Mesothelial cell of epicardium (in vitro differentiated cells): Measurements from ENCODE around the gene SEMA5A. TPM values are rescaled to one million over a fixed set of nuclear protein-coding genes. Genes with fewer than 3 reads are reported as not detected.

Experiments used
- DNase-seq, 2 experiments: peaks; one replicate each; pipeline ENCODE4 v3.0.0; 2021; ENCODE audit warnings: low spot score in 2 of 2; ENCODE audit not compliant: unreplicated experiment in 2 of 2
- H3K27ac Mint-ChIP-seq: 2 replicates; pipeline ENCODE4 v1.8.0; 2021; ENCODE audit warnings: mixed read lengths
- H3K27me3 Mint-ChIP-seq: 2 replicates; pipeline ENCODE4 v1.8.0; 2021; ENCODE audit warnings: low read depth, mixed read lengths
- H3K36me3 Mint-ChIP-seq: 2 replicates; pipeline ENCODE4 v1.8.0; 2021; ENCODE audit warnings: mixed read lengths
- H3K4me1 Mint-ChIP-seq: 2 replicates; pipeline ENCODE4 v1.8.0; 2021; ENCODE audit warnings: mixed read lengths
- H3K4me3 Mint-ChIP-seq: 2 replicates; pipeline ENCODE4 v1.8.0; 2021; ENCODE audit warnings: mild to moderate bottlenecking, moderate library complexity, mixed read lengths
- H3K9me3 Mint-ChIP-seq: 2 replicates; pipeline ENCODE4 v1.8.0; 2021; ENCODE audit warnings: mixed read lengths
- total RNA-seq: library from RNA; stranded (reverse); gene quantifications from 3 replicates; pipeline ENCODE4 v1.2.1, GENCODE V29; 2021
- TF ChIP-seq, protein P1 (sequence below): fragments of 200-600 bp; sonication (generic); IDR thresholded peaks from one replicate; pipeline ENCODE4 v1.5.0; 2021; ENCODE audit warnings: antibody characterized with exemption; ENCODE audit not compliant: unreplicated experiment

Gene SEMA5A
- total RNA-seq, 1 donor from 2014 or later: 26.7 TPM

DNA sequence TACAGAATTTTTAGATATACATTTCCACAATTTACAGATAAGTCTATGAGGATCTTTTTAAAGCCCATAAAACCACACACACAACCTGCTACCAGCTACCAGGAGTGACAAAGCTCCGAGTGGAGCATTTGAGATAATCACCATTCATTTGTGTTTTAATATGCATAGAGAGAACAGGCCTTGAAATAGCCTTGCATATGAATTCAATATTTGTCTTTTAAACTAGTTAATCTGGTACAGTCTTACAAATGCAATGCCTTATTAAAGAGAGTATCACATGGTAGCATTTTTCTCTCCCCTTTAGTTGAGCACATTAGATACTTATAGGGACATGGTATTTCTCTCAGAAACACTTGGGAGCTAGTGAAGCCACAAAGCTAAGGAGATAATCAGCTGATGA lies 49.1 kb downstream of the SEMA5A start:
- Mint-ChIP-seq H3K27ac (no peak overlapping the region), H3K9me3 (peaks cover 8% of the 10 kb centered on the region), H3K4me1 (peaks cover 2% of the 10 kb centered on the region), H3K4me3 (no peak overlapping the region), H3K27me3 (no peaks in the 10 kb centered on the region), H3K36me3 (peaks cover 4% of the 10 kb centered on the region)
- TF ChIP-seq, protein P1, sequence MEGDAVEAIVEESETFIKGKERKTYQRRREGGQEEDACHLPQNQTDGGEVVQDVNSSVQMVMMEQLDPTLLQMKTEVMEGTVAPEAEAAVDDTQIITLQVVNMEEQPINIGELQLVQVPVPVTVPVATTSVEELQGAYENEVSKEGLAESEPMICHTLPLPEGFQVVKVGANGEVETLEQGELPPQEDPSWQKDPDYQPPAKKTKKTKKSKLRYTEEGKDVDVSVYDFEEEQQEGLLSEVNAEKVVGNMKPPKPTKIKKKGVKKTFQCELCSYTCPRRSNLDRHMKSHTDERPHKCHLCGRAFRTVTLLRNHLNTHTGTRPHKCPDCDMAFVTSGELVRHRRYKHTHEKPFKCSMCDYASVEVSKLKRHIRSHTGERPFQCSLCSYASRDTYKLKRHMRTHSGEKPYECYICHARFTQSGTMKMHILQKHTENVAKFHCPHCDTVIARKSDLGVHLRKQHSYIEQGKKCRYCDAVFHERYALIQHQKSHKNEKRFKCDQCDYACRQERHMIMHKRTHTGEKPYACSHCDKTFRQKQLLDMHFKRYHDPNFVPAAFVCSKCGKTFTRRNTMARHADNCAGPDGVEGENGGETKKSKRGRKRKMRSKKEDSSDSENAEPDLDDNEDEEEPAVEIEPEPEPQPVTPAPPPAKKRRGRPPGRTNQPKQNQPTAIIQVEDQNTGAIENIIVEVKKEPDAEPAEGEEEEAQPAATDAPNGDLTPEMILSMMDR: no peak
- DNase-seq: no peak

DNA sequence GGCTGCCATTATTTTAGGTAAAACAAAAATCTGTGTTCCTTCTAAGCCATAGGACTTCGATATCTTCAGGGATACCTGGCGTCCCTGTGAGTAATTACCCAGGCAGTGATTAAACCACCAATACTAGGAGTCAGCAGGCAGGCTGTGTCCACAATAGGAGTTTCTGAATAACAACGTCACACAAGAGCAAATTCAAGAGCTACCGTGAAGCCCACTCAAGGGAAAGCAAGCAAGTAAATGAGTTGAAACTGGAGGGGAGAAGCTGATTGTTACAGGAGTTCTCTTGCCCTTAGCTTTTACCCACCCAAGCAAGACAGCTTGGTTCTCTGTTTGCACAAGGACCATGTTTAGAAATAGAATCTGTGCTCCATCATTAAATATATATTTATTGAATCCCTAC lies 50.8 kb downstream of the SEMA5A start:
- DNase-seq: no peak
- Mint-ChIP-seq H3K27ac (no peak overlapping the region), H3K9me3 (peaks cover 9% of the 10 kb centered on the region), H3K27me3 (no peaks in the 10 kb centered on the region), H3K36me3 (peaks cover 4% of the 10 kb centered on the region), H3K4me3 (no peak overlapping the region), H3K4me1 (peaks cover 2% of the 10 kb centered on the region)
- TF ChIP-seq, protein P1: no peak

DNA sequence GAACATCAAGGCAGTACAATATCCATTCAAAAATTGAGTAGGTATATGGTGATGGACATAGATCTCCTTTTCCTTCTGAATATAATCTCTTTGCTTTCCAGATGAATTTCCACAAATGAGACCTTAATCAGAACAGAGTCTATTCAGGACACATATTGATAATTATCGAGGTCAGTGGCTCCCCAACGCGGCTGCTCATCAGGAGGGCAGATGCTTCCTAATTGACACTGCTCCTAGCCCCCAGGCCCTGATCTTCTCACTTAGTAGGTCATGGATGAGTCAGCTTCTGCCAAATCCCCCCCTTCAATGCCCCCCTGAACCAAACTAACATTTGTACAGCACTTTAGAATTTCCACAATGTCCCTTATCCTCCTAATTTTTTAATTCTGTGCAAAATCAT lies 51.6 kb downstream of the SEMA5A start:
- Mint-ChIP-seq H3K4me3 (no peak overlapping the region), H3K36me3 (peaks cover 4% of the 10 kb centered on the region), H3K4me1 (peaks cover 6% of the 10 kb centered on the region), H3K9me3 (peaks cover 9% of the 10 kb centered on the region), H3K27me3 (no peaks in the 10 kb centered on the region), H3K27ac (no peak overlapping the region)
- DNase-seq: no peak
- TF ChIP-seq, protein P1: no peak

DNA sequence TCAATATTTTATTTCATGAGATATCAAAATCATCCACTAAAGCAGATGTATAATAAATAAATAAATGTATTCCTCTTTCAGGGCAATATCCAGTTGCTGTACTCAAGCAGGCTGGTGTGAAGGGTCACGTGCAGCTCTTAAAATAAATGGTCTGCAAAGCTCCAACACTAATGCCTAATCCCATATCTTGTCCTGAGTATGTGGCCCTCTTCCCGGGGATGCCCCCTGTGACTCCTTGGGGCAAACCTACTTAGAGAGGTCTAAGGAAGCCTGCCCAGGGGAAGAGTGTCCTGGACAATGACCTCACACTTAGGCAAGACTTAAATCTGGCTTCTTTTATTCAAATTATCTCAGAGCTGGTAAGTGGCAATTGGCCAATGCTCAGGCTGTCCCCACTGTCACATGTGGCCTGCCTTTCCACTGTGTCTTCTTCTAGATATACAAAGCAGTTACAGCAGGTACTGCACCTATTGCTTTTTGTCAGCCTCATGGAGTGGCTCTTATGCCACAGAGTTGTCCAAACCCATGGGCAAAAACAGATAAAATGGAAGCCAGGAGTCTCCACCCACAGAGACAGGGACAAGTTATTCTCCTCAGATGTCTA lies 55.3 kb downstream of the SEMA5A start:
- Mint-ChIP-seq H3K27ac (no peak overlapping the region), H3K36me3 (peaks cover 4% of the 10 kb centered on the region), H3K4me3 (no peak overlapping the region), H3K4me1 (peaks cover 6% of the 10 kb centered on the region), H3K27me3 (no peaks in the 10 kb centered on the region), H3K9me3 (peaks cover 14% of the 10 kb centered on the region)
- no peak for DNase-seq
- TF ChIP-seq, protein P1: no peak

DNA sequence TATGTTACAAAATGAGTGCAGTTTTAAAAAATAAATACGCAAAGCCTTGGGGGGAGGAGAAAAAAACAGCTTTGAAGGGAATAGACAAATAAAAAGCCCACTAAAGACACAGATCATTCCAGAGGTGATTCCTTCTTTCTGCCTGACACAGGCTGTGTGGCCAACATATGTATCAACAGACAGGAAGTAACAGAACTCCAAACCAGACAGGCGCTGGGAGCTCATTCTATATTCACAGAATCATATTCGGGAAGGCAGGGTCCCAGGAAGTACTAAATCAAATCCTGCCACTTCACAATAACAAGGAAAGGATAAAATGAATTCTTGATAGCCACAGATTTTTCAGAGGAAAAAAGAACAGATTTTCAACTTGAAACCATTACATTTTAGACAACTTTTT lies 62.1 kb downstream of the SEMA5A start:
- peaks cover 4% of the 10 kb centered on the region for H3K36me3 Mint-ChIP-seq
- TF ChIP-seq, protein P1: no peak
- peaks cover 16% of the 10 kb centered on the region for H3K4me1 Mint-ChIP-seq
- H3K4me3 Mint-ChIP-seq: no peak overlapping the region
- DNase-seq: no peak
- peaks cover 14% of the 10 kb centered on the region for H3K9me3 Mint-ChIP-seq
- H3K27ac Mint-ChIP-seq: peak overlapping the region; percentile 85
- H3K27me3 Mint-ChIP-seq: no peaks in the 10 kb centered on the region

DNA sequence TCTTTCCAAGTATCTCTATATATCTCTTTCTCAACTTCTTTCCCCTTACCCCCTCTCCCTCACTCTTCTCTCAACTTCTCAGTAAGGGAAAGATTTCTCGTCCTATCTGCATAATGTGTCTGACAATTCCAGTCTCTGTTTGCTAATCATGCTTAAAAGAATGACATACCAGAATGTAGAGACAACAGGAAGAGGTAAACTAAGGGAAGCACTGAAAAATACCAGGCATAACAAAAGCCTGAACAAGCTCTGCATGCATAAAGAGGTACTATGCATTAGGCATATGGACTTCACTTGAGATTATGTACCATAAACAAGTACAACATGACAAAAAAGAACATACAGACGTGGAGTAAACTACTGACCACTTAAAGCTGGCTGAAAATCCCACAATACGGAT lies 62.6 kb downstream of the SEMA5A start:
- TF ChIP-seq, protein P1: no peak
- peaks cover 7% of the 10 kb centered on the region for H3K36me3 Mint-ChIP-seq
- DNase-seq: no peak
- peaks cover 16% of the 10 kb centered on the region for H3K4me1 Mint-ChIP-seq
- H3K27me3 Mint-ChIP-seq: no peaks in the 10 kb centered on the region
- peaks cover 19% of the 10 kb centered on the region for H3K9me3 Mint-ChIP-seq
- peak overlapping the region; percentile 85 for H3K27ac Mint-ChIP-seq
- no peak overlapping the region for H3K4me3 Mint-ChIP-seq
